Neutrophil (primary cell): Measurements from ENCODE around the gene PKN1.
A peak's percentile ranks its signal among the peaks of the same experiment; 100 is the strongest.

Experiments used
- H3K27ac ChIP-seq: fragments of 200-600 bp; sonication (generic); 2 replicates; pipeline ENCODE4 v1.5.1; 2016; ENCODE audit warnings: mild to moderate bottlenecking, moderate library complexity
- H3K27me3 ChIP-seq: fragments of 200-600 bp; sonication (generic); 2 replicates; pipeline ENCODE4 v1.6.0; 2016; ENCODE audit warnings: mild to moderate bottlenecking
- H3K36me3 ChIP-seq: fragments of 200-600 bp; sonication (generic); 2 replicates; pipeline ENCODE4 v1.5.1; 2017
- H3K4me1 ChIP-seq, 2 experiments: fragments of 200-600 bp in 1 of 2; sonication (generic) in 1 of 2; 1 replicate in 1 of 2; 2 replicates in 1 of 2; pipeline versions ENCODE4 v1.5.1 to v1.6.1; 2013 to 2016; ENCODE audit warnings: low read depth in 1 of 2, low read length in 1 of 2, mild to moderate bottlenecking in 1 of 2, moderate library complexity in 1 of 2; ENCODE audit not compliant: control insufficient read depth in 1 of 2, insufficient read depth in 1 of 2
- H3K4me3 ChIP-seq, 2 experiments: fragments of 200-600 bp in 1 of 2; sonication (generic) in 1 of 2; 1 replicate in 1 of 2; 2 replicates in 1 of 2; pipeline ENCODE4 v1.5.1; 2013 to 2016; ENCODE audit warnings: low read depth in 1 of 2, low read length in 1 of 2, mild to moderate bottlenecking in 1 of 2, moderate library complexity in 1 of 2
- H3K9me3 ChIP-seq: fragments of 200-600 bp; sonication (generic); 2 replicates; pipeline ENCODE4 v1.5.1; 2016
- CTCF ChIP-seq: fragments of 200-600 bp; sonication (generic); IDR thresholded peaks from 2 replicates; pipeline ENCODE4 v1.5.1; 2016; ENCODE audit warnings: antibody characterized with exemption

Gene PKN1

GRCh38 chr19:14408491-14409145 is 24.5 kb upstream of the PKN1 start:
- H3K9me3 ChIP-seq = peaks cover 11% of the 10 kb centered on the region
- H3K4me3 ChIP-seq = no peak overlapping the region
- H3K27me3 ChIP-seq = no peaks in the 10 kb centered on the region
- H3K27ac ChIP-seq = peak overlapping the region; percentile 32
- peaks cover 0 to 8% of the 10 kb centered on the region in 2 experiments for H3K4me1 ChIP-seq
- peaks cover 99% of the 10 kb centered on the region for H3K36me3 ChIP-seq
- TF ChIP-seq CTCF = no peak

- Histone ChIP-seq H3K4me1 (peaks cover 0 to 8% of the 10 kb centered on the region in 2 experiments), H3K36me3 (peaks cover 92% of the 10 kb centered on the region), H3K27me3 (no peaks in the 10 kb centered on the region), H3K27ac (peak overlapping the region; percentile 32), H3K9me3 (peaks cover 11% of the 10 kb centered on the region), H3K4me3 (no peak overlapping the region)
- TF ChIP-seq CTCF = no peak
Observed at GRCh38 chr19:14409146-14410023, 23.7 kb upstream of the PKN1 start.

- no peak for TF ChIP-seq CTCF
- Histone ChIP-seq H3K9me3 (peaks cover 11% of the 10 kb centered on the region), H3K27ac (peak overlapping the region; percentile 35), H3K4me3 (no peak overlapping the region), H3K27me3 (no peaks in the 10 kb centered on the region), H3K4me1 (peaks cover 0 to 8% of the 10 kb centered on the region in 2 experiments), H3K36me3 (peaks cover 82% of the 10 kb centered on the region)
Observed at GRCh38 chr19:14410091-14411051, 22.7 kb upstream of the PKN1 start.

GRCh38 chr19:14411161-14411937 is 21.8 kb upstream of the PKN1 start:
- H3K9me3 ChIP-seq = peaks cover 4% of the 10 kb centered on the region
- H3K4me1 ChIP-seq = peaks cover under 1 to 3% of the 10 kb centered on the region in 2 experiments
- H3K27ac ChIP-seq = peak overlapping the region; percentile 35

More at GRCh38 chr19:14411161-14411937, 21.8 kb upstream of the PKN1 start:
- no peak overlapping the region for H3K4me3 ChIP-seq
- TF ChIP-seq CTCF = no peak
- peaks cover 72% of the 10 kb centered on the region for H3K36me3 ChIP-seq
- no peaks in the 10 kb centered on the region for H3K27me3 ChIP-seq
